Natural killer cell (primary cell): Measurements from ENCODE around the gene DLEC1. TPM values are rescaled to one million over a fixed set of nuclear protein-coding genes. Genes with fewer than 3 reads are reported as not detected.

Experiments used
- ATAC-seq, 3 donors: fragments of 150-1000 bp in 2 of 3; fragments of 200-7000 bp in 1 of 3; cut with Tn5 transposase; 1 replicate in 1 of 3; 2 replicates in 2 of 3; pipeline ENCODE4 v1.10.0; 2021; ENCODE audit warnings: mild to moderate bottlenecking in 2 of 3, moderate library complexity in 2 of 3
- DNase-seq, 2 donors: peaks; one replicate each; pipeline versions ENCODE4 v3.0.0 to v3.0.0-alpha.2; 2013 to 2021; ENCODE audit warnings: mixed read lengths in 1 of 2
- H3K27ac ChIP-seq: one replicate; pipeline ENCODE4 v1.5.1; 2013; ENCODE audit warnings: mild to moderate bottlenecking, low read length
- H3K27me3 ChIP-seq: one replicate; pipeline ENCODE4 v1.6.1; 2013; ENCODE audit warnings: low read length; ENCODE audit not compliant: control insufficient read depth, insufficient read depth
- H3K36me3 ChIP-seq: one replicate; pipeline ENCODE4 v1.6.1; 2013; ENCODE audit warnings: low read length; ENCODE audit not compliant: control insufficient read depth, insufficient read depth
- H3K4me1 ChIP-seq: one replicate; pipeline ENCODE4 v1.6.1; 2013; ENCODE audit warnings: low read length; ENCODE audit not compliant: control insufficient read depth, insufficient read depth
- H3K4me3 ChIP-seq: one replicate; pipeline ENCODE4 v1.5.1; 2013; ENCODE audit warnings: low read length
- H3K9me3 ChIP-seq: one replicate; pipeline ENCODE4 v1.6.1; 2013; ENCODE audit warnings: low read length; ENCODE audit not compliant: control insufficient read depth, insufficient read depth
- H3K27ac Mint-ChIP-seq, 2 donors: one replicate each; pipeline ENCODE4 v1.8.0; 2022; ENCODE audit warnings: mild to moderate bottlenecking in 2 of 2, mixed read lengths in 2 of 2, moderate library complexity in 1 of 2
- H3K27me3 Mint-ChIP-seq, 2 donors: one replicate each; pipeline ENCODE4 v1.8.0; 2022; ENCODE audit warnings: low read depth in 2 of 2, mixed read lengths in 2 of 2
- H3K36me3 Mint-ChIP-seq: one replicate; pipeline ENCODE4 v1.8.0; 2022; ENCODE audit warnings: mixed read lengths
- H3K4me1 Mint-ChIP-seq, 2 donors: one replicate each; pipeline ENCODE4 v1.8.0; 2022; ENCODE audit warnings: mixed read lengths in 2 of 2
- H3K4me3 Mint-ChIP-seq: one replicate; pipeline ENCODE4 v1.8.0; 2022; ENCODE audit warnings: mild to moderate bottlenecking, moderate library complexity, mixed read lengths
- H3K9me3 Mint-ChIP-seq, 2 donors: one replicate each; pipeline ENCODE4 v1.8.0; 2022; ENCODE audit warnings: mixed read lengths in 2 of 2
- WGBS: methylation state at CpG from one replicate; pipeline ENCODE4 v1.1.7; 2013; ENCODE audit warnings: missing lambda C conversion rate; ENCODE audit not compliant: insufficient coverage; 5-methylcytosine and 5-hydroxymethylcytosine counted together
- intact Hi-C: fragments of 100-400 bp; cut with micrococcal nuclease; formaldehyde crosslinking; loops from one replicate; pipeline ENCODE4 v1.14.2; 2022
- total RNA-seq, 4 donors: library from RNA; stranded (reverse); fragments of 120-200 nt in 1 of 4; gene quantifications; one replicate each; pipeline versions ENCODE4 v1.2.3 to v1.2.4, GENCODE V29; 2013 to 2022
- TF ChIP-seq, protein P1 (sequence below): fragments of 200-600 bp; IDR thresholded peaks from one replicate; pipeline ENCODE4 v1.8.0; 2022; ENCODE audit warnings: antibody characterized with exemption

DLEC1 gene
- total RNA-seq, 3 donors from 2014 or later (not counting 1 experiment from before 2014, with no cell fraction given) = 6.1 to 7.5 (median 7.0) TPM

GRCh38 chr3:38006031-38006430, 33.0 kb upstream of the DLEC1 start:
- WGBS = 90% methylated on average over 5 of the region's 5 CpGs
- Mint-ChIP-seq H3K4me1 (peaks cover 7 to 30% of the 10 kb centered on the region in 2 donors), H3K4me3 (no peak overlapping the region), H3K27ac (no peak overlapping the region), H3K36me3 (no peaks in the 10 kb centered on the region), H3K27me3 (no peaks in the 10 kb centered on the region), H3K9me3 (no peaks in the 10 kb centered on the region)
- Histone ChIP-seq H3K4me1 (peaks cover 4% of the 10 kb centered on the region), H3K36me3 (peaks cover 32% of the 10 kb centered on the region), H3K4me3 (no peak overlapping the region), H3K27ac (no peak overlapping the region), H3K27me3 (no peaks in the 10 kb centered on the region), H3K9me3 (no peaks in the 10 kb centered on the region)
- TF ChIP-seq, protein P1, sequence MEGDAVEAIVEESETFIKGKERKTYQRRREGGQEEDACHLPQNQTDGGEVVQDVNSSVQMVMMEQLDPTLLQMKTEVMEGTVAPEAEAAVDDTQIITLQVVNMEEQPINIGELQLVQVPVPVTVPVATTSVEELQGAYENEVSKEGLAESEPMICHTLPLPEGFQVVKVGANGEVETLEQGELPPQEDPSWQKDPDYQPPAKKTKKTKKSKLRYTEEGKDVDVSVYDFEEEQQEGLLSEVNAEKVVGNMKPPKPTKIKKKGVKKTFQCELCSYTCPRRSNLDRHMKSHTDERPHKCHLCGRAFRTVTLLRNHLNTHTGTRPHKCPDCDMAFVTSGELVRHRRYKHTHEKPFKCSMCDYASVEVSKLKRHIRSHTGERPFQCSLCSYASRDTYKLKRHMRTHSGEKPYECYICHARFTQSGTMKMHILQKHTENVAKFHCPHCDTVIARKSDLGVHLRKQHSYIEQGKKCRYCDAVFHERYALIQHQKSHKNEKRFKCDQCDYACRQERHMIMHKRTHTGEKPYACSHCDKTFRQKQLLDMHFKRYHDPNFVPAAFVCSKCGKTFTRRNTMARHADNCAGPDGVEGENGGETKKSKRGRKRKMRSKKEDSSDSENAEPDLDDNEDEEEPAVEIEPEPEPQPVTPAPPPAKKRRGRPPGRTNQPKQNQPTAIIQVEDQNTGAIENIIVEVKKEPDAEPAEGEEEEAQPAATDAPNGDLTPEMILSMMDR = no peak
- intact Hi-C loops = no loop called here
- ATAC-seq = no peak
- DNase-seq = no peak

- Mint-ChIP-seq H3K36me3 (no peaks in the 10 kb centered on the region), H3K27me3 (no peaks in the 10 kb centered on the region), H3K9me3 (no peaks in the 10 kb centered on the region), H3K27ac (no peak overlapping the region), H3K4me1 (peaks cover 7 to 30% of the 10 kb centered on the region in 2 donors), H3K4me3 (no peak overlapping the region)
- Histone ChIP-seq H3K4me1 (peaks cover 4% of the 10 kb centered on the region), H3K9me3 (no peaks in the 10 kb centered on the region), H3K36me3 (peaks cover 27% of the 10 kb centered on the region), H3K27ac (no peak overlapping the region), H3K4me3 (no peak overlapping the region), H3K27me3 (no peaks in the 10 kb centered on the region)
- ATAC-seq = no peak
- TF ChIP-seq, protein P1 = no peak
- WGBS = 94% methylated on average over 16 of the region's 16 CpGs
- DNase-seq = no peak
- intact Hi-C loops = no loop called here
These were observed 32.5 kb upstream of the DLEC1 start for GRCh38 chr3:38006445-38006995.

GRCh38 chr3:38007754-38008090, 31.3 kb upstream of the DLEC1 start:
- Histone ChIP-seq H3K9me3 (no peaks in the 10 kb centered on the region), H3K4me1 (peaks cover 4% of the 10 kb centered on the region), H3K4me3 (no peak overlapping the region), H3K36me3 (peaks cover 17% of the 10 kb centered on the region), H3K27ac (no peak overlapping the region), H3K27me3 (no peaks in the 10 kb centered on the region)
- Mint-ChIP-seq H3K36me3 (no peaks in the 10 kb centered on the region), H3K27ac (no peak overlapping the region), H3K27me3 (no peaks in the 10 kb centered on the region), H3K4me3 (no peak overlapping the region), H3K4me1 (peaks cover 7 to 30% of the 10 kb centered on the region in 2 donors), H3K9me3 (no peaks in the 10 kb centered on the region)
- 96% methylated on average over 7 of the region's 7 CpGs for WGBS
- ATAC-seq (no peak), DNase-seq (no peak)
- TF ChIP-seq, protein P1 = no peak
- intact Hi-C loops = no loop called here

DNA sequence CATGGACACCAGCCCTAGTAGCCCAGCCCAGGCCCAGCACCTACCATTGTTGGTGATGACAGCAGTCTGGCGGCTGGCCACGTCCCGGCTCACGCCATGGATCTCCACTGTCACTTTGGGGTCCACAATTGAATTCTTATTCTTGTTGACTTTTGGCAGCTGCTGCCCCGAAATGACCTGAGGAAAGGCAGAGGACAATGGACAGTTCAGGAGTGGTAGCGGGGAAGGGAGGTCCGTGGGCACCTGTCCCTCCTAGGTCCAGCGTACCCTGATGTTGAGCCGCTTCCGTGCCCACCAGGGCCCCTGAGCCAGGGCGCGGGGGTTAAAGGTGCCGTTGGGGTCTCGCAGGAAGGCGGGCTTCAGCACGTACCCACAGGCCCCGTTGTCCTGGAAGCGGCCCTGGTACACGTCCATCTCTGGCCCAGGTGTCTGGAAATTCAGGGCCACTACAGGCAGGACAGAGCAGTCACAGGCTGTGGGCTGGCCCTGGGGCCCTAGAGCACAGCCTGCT, 30.8 kb upstream of the DLEC1 start:
- no peaks in the 10 kb centered on the region for H3K27me3 ChIP-seq
- Mint-ChIP-seq H3K36me3 (no peaks in the 10 kb centered on the region), H3K4me3 (no peak overlapping the region), H3K27ac (peak overlapping the region in 1 of 2 donors; percentile 65), H3K27me3 (no peaks in the 10 kb centered on the region), H3K9me3 (no peaks in the 10 kb centered on the region), H3K4me1 (peaks cover 7 to 25% of the 10 kb centered on the region in 2 donors)
- WGBS = 96% methylated on average over 19 of the region's 19 CpGs
- H3K4me3 ChIP-seq = no peak overlapping the region
- H3K27ac ChIP-seq = no peak overlapping the region
- no peaks in the 10 kb centered on the region for H3K9me3 ChIP-seq
- intact Hi-C loops = no loop called here
- TF ChIP-seq, protein P1 = no peak
- DNase-seq (no peak), ATAC-seq (no peak)
- peaks cover 17% of the 10 kb centered on the region for H3K36me3 ChIP-seq
- H3K4me1 ChIP-seq = peaks cover 4% of the 10 kb centered on the region
